Bronchial epithelial cell (primary cell): ENCODE results near the gene PLD5. TPM values are rescaled to one million over a fixed set of nuclear protein-coding genes. Genes with fewer than 3 reads are reported as not detected.
A peak's percentile ranks its signal among the peaks of the same experiment; 100 is the strongest.
"Not testable (repeated sequence)": the region's sequence is repeated elsewhere in the genome, so short reads cannot be mapped to it uniquely, and the experiment has no call there.

Source experiments
- DNase-seq: peaks from one replicate; pipeline ENCODE4 v3.0.0-alpha.2; 2010; ENCODE audit warnings: low read depth
- FAIRE-seq: peaks from 2 replicates; lab custom pipeline; 2011; peaks lifted over from hg19 to GRCh38; lab: Jason Lieb, UNC
- H3K27me3 ChIP-seq: 2 replicates; pipeline ENCODE4 v1.5.1; 2011; ENCODE audit warnings: low read length; ENCODE audit not compliant: control insufficient read depth, insufficient read depth
- H3K36me3 ChIP-seq: 2 replicates; pipeline ENCODE4 v1.5.1; 2011; ENCODE audit warnings: low read length; ENCODE audit not compliant: control insufficient read depth, insufficient read depth
- H3K4me3 ChIP-seq: 2 replicates; pipeline ENCODE4 v1.5.1; 2011; ENCODE audit warnings: mild to moderate bottlenecking, low read depth, low read length, control low read depth
- total RNA-seq: library from RNA; depleted of rRNA; stranded (reverse); fragments of >200 nt; gene quantifications from 2 replicates; pipeline ENCODE4 v1.2.1, GENCODE V29; 2014
- TF ChIP-seq, protein P1 (sequence below): IDR thresholded peaks from 2 replicates; pipeline ENCODE4 v1.5.1; 2011; ENCODE audit warnings: mild to moderate bottlenecking, moderate library complexity, low read length, control low read depth, inconsistent platforms; ENCODE audit not compliant: insufficient read depth, severe bottlenecking

Gene PLD5
- total RNA-seq, 1 donor from 2014 or later = under 0.01 TPM

GRCh38 chr1:242184955-242185354, 339.5 kb downstream of the PLD5 start:
- Histone ChIP-seq H3K4me3 (no peak overlapping the region), H3K36me3 (no peaks in the 10 kb centered on the region), H3K27me3 (no peaks in the 10 kb centered on the region)
- DNase-seq (no peak), FAIRE-seq (no peak)
- TF ChIP-seq, protein P1, sequence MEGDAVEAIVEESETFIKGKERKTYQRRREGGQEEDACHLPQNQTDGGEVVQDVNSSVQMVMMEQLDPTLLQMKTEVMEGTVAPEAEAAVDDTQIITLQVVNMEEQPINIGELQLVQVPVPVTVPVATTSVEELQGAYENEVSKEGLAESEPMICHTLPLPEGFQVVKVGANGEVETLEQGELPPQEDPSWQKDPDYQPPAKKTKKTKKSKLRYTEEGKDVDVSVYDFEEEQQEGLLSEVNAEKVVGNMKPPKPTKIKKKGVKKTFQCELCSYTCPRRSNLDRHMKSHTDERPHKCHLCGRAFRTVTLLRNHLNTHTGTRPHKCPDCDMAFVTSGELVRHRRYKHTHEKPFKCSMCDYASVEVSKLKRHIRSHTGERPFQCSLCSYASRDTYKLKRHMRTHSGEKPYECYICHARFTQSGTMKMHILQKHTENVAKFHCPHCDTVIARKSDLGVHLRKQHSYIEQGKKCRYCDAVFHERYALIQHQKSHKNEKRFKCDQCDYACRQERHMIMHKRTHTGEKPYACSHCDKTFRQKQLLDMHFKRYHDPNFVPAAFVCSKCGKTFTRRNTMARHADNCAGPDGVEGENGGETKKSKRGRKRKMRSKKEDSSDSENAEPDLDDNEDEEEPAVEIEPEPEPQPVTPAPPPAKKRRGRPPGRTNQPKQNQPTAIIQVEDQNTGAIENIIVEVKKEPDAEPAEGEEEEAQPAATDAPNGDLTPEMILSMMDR = no peak

- FAIRE-seq, H3K4me3 ChIP-seq, DNase-seq, H3K36me3 ChIP-seq, H3K27me3 ChIP-seq: not testable (repeated sequence)
These were observed 344.7 kb downstream of the PLD5 start for GRCh38 chr1:242179767-242180166.

- FAIRE-seq = no peak
- Histone ChIP-seq H3K4me3 (no peak overlapping the region), H3K27me3 (no peaks in the 10 kb centered on the region), H3K36me3 (no peaks in the 10 kb centered on the region)
- TF ChIP-seq, protein P1 = no peak
- DNase-seq = no peak
These were observed 345.4 kb downstream of the PLD5 start for GRCh38 chr1:242178924-242179708.

GRCh38 chr1:242178436-242178835, 346.1 kb downstream of the PLD5 start:
- Histone ChIP-seq H3K27me3 (no peaks in the 10 kb centered on the region), H3K4me3 (no peak overlapping the region), H3K36me3 (no peaks in the 10 kb centered on the region)
- FAIRE-seq (no peak), DNase-seq (no peak)
- TF ChIP-seq, protein P1 = no peak

- FAIRE-seq (no peak), DNase-seq (no peak)
- Histone ChIP-seq H3K36me3 (no peaks in the 10 kb centered on the region), H3K27me3 (no peaks in the 10 kb centered on the region), H3K4me3 (no peak overlapping the region)
- TF ChIP-seq, protein P1 = no peak
These were observed 362.4 kb downstream of the PLD5 start for GRCh38 chr1:242162140-242162539.

- TF ChIP-seq, protein P1 = no peak
- Histone ChIP-seq H3K4me3 (no peak overlapping the region), H3K27me3 (no peaks in the 10 kb centered on the region), H3K36me3 (no peaks in the 10 kb centered on the region)
- DNase-seq = peak; percentile 84
- no peak for FAIRE-seq
These were observed 377.2 kb downstream of the PLD5 start for GRCh38 chr1:242147096-242147976.
